Ammon's horn (tissue), 1 donor: ENCODE results near the gene FJX1.

Experiments
- DNase-seq: peaks from one replicate; pipeline ENCODE4 v3.0.0-alpha.2; 2016; ENCODE audit warnings: low spot score

FJX1 gene

DNA sequence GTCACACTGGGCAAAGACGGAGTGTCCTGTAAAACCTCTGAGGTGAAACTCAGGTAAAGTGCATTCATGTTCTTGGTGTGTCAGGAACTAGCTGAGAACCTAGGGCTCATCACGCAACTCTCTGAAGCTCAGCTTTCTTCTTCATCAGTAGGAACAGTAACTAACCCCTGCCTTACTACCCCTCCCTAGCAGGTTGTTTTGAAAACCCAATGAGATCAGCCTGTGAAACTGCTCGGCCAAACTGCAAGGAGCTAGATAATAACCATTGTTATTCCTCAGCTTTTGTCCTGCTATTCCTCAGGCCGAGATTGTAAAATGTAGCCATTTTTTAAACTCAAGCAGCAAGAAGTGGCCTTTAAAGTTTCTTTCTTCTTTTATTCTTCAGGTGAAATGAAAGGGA is 9.8 kb upstream of the FJX1 start:
- DNase-seq: no peak

DNA sequence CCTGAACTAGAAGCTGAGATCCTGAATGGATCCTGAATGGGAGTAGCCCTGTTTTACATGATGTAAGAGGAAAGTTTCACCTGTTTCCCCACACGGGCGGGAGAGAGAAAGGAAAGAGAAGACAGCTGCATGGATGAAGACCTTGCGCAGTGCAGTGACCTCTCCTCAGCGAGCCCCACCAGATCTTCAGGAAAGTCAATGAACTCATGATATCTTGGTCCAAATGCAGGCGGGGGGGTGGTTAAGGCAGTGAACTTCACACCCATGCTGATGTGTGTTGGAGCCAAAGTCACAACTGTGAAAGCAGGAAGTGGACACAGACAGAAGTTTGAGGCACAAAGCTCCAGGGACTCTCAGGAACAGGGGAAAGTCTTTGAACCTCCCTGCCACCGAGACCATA is 8.6 kb upstream of the FJX1 start:
- no peak for DNase-seq

DNA sequence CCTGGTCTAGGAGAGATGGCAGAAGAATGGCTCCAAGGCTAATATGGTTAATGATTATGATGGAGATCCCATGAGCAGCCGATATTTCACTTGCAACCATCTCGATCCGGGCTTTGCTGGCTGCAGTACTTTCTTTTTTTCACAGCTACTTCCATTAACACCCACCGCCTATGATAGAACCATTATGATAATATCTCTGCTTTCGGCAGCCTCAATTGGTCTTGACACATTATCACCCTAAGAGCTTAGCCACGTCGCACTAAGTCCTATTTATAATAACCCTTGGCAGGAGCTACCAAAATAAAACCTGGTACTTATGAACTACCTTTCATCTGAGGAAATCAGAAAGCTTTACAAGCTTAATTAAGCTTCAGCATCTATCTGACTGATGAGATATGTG is 7.6 kb upstream of the FJX1 start:
- DNase-seq: no peak

DNA sequence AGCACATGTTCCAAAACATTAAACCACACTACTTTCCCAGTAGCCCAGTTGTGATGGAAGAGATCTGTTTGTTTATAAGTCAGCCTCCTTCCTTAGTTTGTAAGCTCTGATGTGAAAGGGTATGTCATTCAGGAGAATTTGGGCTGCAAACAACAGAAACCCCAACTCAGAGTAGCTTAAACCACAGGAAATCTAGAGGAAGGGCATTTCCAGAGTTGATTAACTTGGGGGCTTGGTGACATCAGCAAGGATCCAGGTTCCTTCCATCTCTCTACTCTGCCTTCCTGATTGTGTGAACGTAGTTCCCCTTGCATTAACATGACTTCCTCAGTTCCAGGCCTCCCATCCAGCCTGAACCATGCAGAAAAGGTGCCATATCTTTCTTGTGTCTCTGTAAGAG is 6.5 kb upstream of the FJX1 start:
- no peak for DNase-seq

DNA sequence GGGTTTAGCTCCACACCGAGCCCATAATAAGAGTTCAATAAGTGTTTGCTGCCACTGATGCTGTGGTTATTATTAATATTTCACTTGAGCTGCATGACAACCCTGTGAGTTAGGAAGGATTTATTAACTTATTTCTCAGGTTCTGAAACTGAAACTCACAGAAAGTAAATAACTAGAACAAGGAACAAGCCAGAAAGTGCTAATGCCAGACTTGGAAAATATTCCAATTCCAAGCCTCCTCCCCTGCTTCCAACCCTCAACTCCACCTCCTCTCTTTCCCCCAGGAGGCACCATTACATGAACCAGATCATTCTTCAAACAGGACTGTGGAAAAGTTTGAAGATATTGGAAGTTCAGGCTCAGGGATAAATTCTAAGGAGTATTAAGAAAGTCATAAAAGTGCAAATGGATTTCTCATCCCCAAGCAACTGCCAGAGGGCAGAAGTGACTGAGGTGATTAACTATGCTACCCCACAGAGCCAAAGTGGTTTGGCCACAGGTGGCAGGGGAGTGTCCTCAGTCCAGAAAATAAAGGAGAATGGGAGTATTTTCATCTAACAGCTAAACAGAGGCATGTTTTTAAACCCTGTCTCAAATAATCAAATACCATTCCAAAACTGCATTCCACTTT is 3.2 kb upstream of the FJX1 start:
- no peak for DNase-seq

DNA sequence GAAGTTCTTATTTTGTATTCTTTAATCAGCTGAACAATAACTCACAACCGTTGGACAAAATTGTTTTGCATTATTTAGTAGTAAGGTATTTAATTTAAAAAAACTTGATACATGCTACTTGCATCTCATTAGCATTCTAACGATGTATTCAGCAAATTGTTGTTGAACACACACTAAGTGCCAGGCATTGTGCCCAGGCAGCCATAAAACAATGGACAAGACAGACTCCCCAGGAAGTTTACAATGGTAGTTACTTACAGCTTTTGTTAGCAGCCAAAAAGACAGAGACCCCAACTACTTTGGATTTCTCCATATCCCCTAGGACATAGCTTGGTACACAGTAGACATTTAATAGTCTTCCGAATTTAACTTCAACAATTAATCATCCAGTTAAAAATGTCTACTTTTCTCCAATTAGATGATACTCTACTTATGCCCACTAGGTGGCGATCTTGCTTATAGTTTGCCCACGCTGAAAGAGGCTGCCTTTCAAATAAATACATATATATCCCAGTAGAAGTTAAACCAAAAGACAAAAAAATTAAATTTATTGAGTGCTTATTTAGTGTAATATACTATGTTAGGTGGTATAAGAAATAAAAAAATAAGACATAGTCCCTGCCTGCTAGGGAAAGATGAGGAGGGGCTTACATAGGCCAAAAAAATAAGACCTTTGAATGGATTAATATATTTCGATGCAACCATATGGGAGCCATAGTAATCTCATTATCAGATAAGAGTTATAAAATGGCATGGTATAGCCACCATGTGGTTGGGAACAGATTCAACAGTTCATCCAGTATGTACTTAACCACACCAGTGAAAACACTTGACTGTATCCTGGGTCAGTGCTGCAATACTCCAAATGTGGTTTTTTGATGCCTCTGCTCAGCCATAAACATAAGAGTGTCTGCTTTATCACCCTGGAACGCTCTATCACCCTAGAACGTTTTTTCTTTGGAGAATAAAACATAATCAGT is 2.0 kb upstream of the FJX1 start:
- peak; percentile 90 for DNase-seq

DNA sequence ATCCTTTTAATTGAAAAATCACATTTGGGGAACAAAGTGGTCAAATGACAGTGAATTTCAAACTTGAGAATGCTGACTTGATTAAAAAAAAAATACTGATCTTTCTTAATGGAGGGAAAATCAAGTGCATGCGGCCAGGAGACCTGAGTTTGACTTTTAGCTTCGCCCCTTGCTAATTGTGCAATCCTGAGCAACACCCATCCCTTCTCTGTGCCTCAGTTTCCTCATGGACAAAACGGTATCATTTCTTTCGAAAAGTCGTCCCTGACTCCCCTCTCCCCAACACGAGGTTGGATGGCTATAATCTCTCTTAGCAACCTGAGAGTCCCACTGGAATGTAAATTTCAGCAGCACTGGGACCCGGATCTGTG is 959 bp upstream of the FJX1 start:
- DNase-seq: no peak

DNA sequence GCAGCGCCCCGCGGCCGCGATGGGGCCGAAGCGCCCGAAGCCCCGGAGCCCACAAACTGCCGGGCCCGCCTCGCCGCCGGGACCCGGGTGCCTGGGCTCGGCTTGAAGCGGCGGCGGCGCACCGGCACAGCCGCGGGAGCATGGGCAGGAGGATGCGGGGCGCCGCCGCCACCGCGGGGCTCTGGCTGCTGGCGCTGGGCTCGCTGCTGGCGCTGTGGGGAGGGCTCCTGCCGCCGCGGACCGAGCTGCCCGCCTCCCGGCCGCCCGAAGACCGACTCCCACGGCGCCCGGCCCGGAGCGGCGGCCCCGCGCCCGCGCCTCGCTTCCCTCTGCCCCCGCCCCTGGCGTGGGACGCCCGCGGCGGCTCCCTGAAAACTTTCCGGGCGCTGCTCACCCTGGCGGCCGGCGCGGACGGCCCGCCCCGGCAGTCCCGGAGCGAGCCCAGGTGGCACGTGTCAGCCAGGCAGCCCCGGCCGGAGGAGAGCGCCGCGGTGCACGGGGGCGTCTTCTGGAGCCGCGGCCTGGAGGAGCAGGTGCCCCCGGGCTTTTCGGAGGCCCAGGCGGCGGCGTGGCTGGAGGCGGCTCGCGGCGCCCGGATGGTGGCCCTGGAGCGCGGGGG is 346 bp downstream of the FJX1 start:
- DNase-seq: no peak

DNA sequence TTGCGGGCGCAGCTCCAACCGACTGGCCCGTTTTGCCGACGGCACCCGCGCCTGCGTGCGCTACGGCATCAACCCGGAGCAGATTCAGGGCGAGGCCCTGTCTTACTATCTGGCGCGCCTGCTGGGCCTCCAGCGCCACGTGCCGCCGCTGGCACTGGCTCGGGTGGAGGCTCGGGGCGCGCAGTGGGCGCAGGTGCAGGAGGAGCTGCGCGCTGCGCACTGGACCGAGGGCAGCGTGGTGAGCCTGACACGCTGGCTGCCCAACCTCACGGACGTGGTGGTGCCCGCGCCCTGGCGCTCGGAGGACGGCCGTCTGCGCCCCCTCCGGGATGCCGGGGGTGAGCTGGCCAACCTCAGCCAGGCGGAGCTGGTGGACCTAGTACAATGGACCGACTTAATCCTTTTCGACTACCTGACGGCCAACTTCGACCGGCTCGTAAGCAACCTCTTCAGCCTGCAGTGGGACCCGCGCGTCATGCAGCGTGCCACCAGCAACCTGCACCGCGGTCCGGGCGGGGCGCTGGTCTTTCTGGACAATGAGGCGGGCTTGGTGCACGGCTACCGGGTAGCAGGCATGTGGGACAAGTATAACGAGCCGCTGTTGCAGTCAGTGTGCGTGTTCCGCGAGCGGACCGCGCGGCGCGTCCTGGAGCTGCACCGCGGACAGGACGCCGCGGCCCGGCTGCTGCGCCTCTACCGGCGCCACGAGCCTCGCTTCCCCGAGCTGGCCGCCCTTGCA is 1.0 kb downstream of the FJX1 start:
- DNase-seq: peak; percentile 56

DNA sequence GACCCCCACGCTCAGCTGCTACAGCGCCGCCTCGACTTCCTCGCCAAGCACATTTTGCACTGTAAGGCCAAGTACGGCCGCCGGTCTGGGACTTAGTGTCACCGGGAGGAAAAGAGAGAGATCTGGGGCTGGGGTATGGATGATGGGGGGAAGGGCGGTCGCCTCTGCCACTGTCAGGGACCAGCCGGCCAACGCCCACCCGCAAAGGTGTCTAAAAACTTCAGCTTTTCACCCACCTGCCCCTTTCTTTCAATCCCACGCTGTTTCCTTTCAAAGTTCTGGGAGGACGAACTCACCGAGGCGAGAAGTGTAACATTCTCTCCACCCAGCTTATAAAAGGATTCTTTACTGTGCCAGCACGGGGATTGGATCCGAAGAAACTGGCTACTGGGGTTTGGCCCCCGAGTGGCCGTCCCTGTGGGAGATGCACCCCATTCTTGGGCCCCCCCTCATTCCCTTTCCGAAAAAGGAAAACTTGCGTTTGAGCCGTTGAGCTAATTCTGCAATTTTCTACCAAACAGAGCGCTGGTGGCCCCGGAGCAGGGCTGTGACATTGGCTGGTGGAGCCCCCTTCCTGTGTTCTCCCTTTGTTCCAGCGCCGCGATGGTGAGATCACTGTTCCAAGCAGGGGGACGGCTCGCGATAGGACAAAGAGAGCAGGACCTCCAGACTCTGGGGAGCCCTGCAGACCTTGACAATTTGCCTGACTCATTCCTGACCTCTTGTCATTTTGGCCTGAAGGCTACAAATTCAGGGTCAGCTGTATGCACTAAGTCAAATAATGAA is 1.8 kb downstream of the FJX1 start:
- peak; percentile 41 for DNase-seq

DNA sequence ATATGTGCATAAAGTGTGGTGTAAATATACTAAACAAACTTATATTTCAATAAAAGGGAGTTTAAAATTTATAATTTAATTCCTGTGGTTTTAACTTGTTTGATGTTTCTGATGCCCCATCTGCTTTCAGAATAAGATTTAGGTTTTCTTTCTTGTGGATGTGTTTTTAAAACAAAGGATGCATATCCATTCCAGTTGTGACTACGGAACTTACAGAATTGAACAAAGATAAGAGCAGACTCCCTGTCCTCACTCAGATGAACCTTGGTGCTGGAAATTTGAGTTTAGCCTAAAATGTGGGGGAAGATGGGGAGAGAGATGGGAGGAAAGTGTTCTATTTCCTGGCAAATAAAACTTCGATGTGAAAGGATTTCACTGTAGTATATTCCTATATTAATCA is 2.5 kb downstream of the FJX1 start:
- DNase-seq: no peak

DNA sequence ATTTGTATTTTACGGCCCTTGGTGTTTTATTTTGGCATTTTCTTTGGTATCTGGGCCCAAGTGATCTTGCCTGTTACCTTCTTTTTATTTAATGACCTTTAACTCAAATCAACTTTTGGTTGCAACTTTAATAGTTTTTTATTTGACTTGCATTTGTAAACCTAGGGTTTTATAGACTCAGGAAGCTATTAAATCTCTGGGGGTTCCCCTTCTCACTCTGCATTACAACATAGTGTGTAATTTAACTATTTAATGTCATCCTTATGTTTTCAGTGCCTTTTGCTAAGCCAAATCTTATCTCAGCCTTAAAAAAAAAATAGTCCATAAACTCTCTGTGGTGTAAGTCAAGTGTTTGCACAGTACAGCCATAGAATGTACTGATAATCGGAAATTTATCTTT is 3.4 kb downstream of the FJX1 start:
- no peak for DNase-seq

DNA sequence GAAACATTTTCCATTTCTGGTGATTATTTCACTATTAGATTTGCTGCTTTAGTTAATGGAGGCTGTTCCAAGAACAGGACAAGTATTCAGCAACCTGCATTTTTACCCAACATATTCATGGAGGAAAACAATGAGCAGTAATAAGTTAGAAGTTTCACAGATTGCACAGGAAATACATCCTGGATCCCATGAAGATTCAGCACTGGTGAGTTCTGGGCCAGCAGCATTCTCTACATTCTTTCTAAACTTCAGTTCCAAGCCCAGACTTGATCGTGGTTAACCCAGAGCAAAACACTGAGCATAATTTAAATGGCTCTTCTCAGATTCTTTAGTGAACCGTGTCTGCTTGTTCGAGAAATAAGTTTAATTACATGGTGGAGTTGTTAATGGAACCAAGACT is 3.8 kb downstream of the FJX1 start:
- DNase-seq: no peak

DNA sequence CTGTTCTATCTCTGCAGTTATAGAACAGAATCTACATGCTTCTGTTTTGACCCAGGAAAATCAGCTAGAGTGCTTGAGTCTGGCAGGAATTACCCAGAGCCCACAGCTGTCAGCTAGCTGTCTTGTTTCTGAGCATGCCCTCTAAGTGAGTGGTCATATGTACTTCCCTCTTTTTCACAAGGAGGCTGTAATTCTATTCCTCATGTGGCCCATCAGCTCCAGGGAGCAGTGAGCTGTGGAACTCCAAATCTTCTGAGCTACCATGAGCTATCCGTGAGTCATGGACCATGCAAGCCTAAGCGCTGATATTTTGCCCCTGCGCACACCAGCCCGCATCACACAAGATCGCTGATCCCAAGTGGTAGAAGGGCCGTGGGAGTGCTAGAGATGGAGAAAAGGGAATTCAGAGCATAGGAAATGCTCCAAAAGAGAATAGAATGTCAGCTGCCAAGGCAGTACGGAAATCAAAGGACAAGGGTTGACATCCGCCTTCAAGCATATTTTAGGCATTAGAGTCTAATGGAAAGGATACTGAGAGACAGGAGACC is 5.4 kb downstream of the FJX1 start:
- DNase-seq: peak; percentile 6

DNA sequence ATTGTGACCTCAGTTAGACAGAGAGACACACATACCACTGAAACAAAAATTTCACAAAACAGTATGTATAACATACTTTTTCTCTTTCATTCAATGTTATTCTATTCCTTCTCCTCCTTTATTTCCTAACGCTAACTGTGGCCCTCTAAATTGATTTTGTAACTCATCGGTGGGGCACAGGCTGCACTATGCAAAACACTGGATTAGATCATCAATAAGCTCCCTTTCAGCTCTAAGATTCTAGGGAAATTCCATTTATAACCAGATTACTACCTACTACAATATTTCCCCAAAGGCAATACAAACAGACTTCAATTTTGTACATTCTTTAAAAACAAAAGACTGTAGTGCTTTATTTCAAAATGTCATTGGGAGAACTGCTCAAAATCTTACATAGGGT is 6.1 kb downstream of the FJX1 start:
- no peak for DNase-seq

DNA sequence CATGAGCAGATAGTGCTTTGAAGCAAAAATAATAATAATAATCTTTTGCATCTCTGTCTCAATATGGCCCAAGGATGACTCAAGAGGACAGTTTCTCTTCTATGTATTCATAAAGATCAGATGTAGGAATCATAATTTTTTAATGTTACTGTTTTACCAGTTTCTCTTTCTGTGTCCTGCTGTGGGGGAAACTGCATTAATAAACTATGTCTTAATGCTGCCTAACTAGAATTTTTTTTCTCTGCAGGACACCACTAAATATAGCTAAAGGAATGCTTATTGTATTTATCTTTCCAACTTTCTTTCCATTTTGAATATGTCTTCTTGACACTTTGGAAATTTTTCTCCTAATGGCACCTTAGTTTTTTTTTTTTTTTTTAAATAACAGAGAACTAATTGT is 6.5 kb downstream of the FJX1 start:
- DNase-seq: no peak

DNA sequence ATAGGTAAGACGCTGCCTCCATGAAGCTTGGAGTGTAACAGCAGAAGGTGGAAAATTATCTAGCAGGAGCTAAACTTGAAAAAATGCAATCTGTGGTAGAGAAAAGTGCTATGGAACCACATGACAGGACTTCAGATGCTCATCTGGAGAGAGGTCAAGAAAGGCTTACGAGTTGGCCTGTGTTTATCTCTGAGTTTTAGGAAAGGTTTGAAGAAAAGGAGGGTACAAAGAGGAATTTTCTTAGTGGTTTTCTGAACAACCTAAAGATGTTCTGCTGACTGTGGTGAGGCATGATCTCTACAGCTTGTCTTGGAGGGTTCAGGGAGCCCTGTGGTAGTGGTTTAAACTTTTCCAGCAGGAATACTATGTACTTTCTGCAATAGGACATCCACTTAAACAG is 8.2 kb downstream of the FJX1 start:
- DNase-seq: no peak

DNA sequence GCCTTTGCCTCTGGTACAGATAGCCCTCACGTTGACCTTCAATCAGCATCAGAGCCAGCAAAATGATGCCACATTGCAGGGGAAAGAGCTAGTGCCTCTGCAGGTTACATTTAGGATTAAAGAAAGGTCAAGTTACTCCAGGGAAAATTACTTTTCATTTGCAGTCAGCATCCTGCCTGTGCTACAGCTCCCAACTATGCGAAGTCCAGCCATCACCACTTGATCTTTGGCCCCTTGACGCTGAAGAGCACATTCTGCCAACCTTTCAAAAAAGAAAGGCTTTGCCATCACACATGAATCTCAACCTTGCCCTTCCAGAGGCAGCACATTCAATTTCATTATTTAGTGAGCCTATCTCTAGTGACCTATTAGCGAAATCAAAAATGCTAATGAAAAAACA is 11.3 kb downstream of the FJX1 start:
- no peak for DNase-seq

DNA sequence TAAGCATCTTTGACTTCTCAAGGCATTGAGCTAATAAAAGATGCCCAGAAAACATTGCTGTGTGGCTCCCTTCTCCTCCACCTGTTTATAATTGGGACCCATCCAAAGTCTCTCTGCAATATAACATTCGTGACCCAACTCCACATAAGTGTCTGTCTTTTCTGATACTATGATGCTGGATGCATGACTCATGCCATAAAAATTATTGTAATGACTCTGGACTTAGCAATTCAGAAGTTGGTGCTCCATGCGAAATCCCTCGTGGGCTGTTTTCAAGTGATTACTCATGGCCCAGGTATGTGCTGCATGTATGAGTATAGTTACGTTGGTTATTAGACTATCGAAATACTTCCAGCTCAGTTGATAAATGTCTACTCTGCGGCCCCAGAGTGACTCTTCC is 11.7 kb downstream of the FJX1 start:
- no peak for DNase-seq

DNA sequence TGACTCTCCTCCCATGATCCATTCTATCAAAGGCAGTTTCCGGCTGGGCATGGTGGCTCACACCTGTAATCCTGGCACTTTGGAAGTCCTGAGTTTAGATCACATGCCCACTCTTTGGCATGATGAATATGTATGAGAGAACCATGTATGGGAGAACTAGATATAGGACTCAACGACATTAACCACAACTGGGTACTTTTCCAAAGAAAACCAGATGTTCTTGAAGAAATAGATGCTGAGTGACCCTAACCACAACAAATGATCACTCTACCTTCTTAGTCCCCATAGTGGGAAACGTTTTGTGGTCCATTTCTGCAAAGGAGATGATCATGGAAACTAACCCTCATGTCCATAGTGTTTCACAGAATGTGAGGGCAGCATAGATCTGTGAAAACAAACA is 13.6 kb downstream of the FJX1 start:
- DNase-seq: no peak

DNA sequence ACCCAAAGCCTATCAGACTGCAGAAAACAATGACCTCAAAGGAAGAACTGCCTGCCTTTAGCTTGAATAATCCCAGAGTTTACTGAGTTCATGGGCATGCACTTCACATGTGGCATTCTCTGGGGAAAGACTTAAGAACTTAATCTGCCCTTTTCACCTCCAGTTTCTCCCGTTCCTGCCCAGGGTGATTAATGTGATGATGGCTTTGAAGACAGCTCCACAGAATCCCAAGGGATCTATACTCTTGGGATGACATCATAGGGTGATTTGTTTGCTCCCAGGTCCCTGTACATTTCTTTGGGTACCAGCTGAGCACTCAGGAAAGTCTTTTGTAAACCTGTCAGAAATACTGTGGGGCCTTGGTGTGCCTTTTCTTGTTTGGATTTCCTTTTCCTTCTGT is 14.0 kb downstream of the FJX1 start:
- DNase-seq: no peak
